Measurements from ENCODE around the gene CCDC85A. TPM values are rescaled to one million over a fixed set of nuclear protein-coding genes. Genes with fewer than 3 reads are reported as not detected.

The CCDC85A gene
- total and polyA plus RNA-seq, 2 experiments from 2014 or later, result 0.21 to 0.24 TPM

DNA sequence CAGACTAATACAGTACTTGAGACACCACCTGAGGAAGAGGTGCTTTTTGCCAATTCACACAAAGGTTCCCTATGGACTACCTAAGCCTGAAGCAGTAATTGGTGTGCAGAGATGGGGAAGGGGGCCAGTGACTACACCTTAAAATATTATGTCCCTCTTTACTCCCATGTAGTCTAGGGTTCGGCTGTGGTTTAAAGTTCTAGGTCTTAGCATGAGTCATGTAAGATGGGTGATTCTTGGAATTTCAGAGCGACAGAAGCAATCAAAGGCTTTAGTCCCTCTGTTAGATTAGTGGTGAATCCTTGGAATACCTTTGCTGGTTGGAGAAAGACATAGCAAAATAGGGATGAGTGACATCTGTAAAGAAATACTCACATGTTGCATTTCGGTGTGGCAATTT is 14.3 kb upstream of the CCDC85A start:
- H3K4me1 ChIP-seq (ENCODE audit: insufficient read depth), result no peaks in the 10 kb centered on the region
- H3K4me1 Mint-ChIP-seq, result no peaks in the 10 kb centered on the region
- TF ChIP-seq ZNF331 (CRISPR knock-in tag; IDR thresholded peaks at IDR 0.05; ENCODE audit: low read depth), result no peak
- TF ChIP-seq, protein P1, sequence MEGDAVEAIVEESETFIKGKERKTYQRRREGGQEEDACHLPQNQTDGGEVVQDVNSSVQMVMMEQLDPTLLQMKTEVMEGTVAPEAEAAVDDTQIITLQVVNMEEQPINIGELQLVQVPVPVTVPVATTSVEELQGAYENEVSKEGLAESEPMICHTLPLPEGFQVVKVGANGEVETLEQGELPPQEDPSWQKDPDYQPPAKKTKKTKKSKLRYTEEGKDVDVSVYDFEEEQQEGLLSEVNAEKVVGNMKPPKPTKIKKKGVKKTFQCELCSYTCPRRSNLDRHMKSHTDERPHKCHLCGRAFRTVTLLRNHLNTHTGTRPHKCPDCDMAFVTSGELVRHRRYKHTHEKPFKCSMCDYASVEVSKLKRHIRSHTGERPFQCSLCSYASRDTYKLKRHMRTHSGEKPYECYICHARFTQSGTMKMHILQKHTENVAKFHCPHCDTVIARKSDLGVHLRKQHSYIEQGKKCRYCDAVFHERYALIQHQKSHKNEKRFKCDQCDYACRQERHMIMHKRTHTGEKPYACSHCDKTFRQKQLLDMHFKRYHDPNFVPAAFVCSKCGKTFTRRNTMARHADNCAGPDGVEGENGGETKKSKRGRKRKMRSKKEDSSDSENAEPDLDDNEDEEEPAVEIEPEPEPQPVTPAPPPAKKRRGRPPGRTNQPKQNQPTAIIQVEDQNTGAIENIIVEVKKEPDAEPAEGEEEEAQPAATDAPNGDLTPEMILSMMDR (conservative IDR thresholded peaks at IDR 0.05; ENCODE audit: low read depth in 2 of 2), result no peak
- TF ChIP-seq STAT1 (IDR thresholded peaks at IDR 0.05; ENCODE audit: unreplicated experiment), result no peak
- no peaks in the 10 kb centered on the region for H3K9me2 ChIP-seq (ENCODE audit: insufficient read depth)
- no peak overlapping the region for H3K27ac ChIP-seq (ENCODE audit: low read depth)
- H3K79me2 ChIP-seq (replicated peaks; ENCODE audit: insufficient read depth), result no peaks in the 10 kb centered on the region
- peaks cover 6% of the 10 kb centered on the region for H3K27me3 Mint-ChIP-seq (ENCODE audit: insufficient read depth, low read depth, poor library complexity)
- ATAC-seq (no peak), DNase-seq (ENCODE audit: low spot score) (no peak)
- no peak overlapping the region for H3K27ac Mint-ChIP-seq
- no peaks in the 10 kb centered on the region; the same call in 1 of the 3 replicates for H3K36me3 Mint-ChIP-seq (ENCODE audit: low read depth)
- H3K4me2 ChIP-seq, result no peak overlapping the region
- H3K9me3 Mint-ChIP-seq, result peaks cover 3% of the 10 kb centered on the region; the same call in 1 of the 3 replicates
- H3F3A ChIP-seq (replicated peaks; ENCODE audit: low read depth), result no peaks in the 10 kb centered on the region
- no peaks in the 10 kb centered on the region for H3K36me3 ChIP-seq (ENCODE audit: insufficient read depth)
- H4K20me1 ChIP-seq (replicated peaks; ENCODE audit: insufficient read depth), result no peaks in the 10 kb centered on the region; the same call in none of the 2 replicates
- no peak overlapping the region for H3K4me3 Mint-ChIP-seq
- no peak overlapping the region for H3K4me3 ChIP-seq
- H3K27me3 ChIP-seq (ENCODE audit: insufficient read depth), result no peaks in the 10 kb centered on the region
- H2AFZ ChIP-seq, result no peak overlapping the region

DNA sequence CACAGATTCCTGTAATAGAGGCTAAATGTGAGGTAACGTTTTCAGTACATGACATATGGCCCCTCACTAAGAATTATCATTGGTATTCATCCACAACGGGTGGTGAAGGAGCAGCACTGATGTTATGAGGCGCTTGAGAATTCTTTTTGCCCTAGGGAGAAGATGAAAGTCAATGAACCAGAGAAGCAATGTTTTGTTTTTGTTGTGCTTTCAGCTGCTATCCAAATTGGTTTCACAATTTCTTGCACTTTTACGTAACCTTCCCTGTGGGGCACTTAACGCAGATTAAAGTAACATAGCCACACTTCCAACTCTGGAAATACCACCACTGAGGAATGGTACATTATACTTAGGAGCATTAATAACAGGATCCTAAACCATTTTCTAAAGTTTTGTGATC is 13.3 kb upstream of the CCDC85A start:
- Mint-ChIP-seq H3K27me3 (ENCODE audit: insufficient read depth, low read depth, poor library complexity) (peaks cover 7% of the 10 kb centered on the region), H3K27ac (no peak overlapping the region)
- H4K20me1 ChIP-seq (replicated peaks; ENCODE audit: insufficient read depth), result peaks cover 4% of the 10 kb centered on the region
- TF ChIP-seq STAT1 (IDR thresholded peaks at IDR 0.05; ENCODE audit: unreplicated experiment) (no peak), CREB1 (CRISPR knock-in tag; IDR thresholded peaks at IDR 0.05; ENCODE audit: low read depth) (no peak), EZH2 (IDR thresholded peaks at IDR 0.05; ENCODE audit: low read depth, unreplicated experiment) (no peak), POLR2AphosphoS5 (IDR thresholded peaks at IDR 0.05; ENCODE audit: low read depth) (no peak), ZNF114 (CRISPR knock-in tag; IDR thresholded peaks at IDR 0.05) (no peak), ZNF331 (CRISPR knock-in tag; IDR thresholded peaks at IDR 0.05; ENCODE audit: low read depth) (no peak), EZH2phosphoT487 (IDR thresholded peaks at IDR 0.05; ENCODE audit: unreplicated experiment) (no peak), JUNB (IDR thresholded peaks at IDR 0.05; ENCODE audit: unreplicated experiment) (no peak)
- TF ChIP-seq, protein P2, sequence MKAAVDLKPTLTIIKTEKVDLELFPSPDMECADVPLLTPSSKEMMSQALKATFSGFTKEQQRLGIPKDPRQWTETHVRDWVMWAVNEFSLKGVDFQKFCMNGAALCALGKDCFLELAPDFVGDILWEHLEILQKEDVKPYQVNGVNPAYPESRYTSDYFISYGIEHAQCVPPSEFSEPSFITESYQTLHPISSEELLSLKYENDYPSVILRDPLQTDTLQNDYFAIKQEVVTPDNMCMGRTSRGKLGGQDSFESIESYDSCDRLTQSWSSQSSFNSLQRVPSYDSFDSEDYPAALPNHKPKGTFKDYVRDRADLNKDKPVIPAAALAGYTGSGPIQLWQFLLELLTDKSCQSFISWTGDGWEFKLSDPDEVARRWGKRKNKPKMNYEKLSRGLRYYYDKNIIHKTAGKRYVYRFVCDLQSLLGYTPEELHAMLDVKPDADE (IDR thresholded peaks at IDR 0.05), result no peak
- TF ChIP-seq, protein P3, sequence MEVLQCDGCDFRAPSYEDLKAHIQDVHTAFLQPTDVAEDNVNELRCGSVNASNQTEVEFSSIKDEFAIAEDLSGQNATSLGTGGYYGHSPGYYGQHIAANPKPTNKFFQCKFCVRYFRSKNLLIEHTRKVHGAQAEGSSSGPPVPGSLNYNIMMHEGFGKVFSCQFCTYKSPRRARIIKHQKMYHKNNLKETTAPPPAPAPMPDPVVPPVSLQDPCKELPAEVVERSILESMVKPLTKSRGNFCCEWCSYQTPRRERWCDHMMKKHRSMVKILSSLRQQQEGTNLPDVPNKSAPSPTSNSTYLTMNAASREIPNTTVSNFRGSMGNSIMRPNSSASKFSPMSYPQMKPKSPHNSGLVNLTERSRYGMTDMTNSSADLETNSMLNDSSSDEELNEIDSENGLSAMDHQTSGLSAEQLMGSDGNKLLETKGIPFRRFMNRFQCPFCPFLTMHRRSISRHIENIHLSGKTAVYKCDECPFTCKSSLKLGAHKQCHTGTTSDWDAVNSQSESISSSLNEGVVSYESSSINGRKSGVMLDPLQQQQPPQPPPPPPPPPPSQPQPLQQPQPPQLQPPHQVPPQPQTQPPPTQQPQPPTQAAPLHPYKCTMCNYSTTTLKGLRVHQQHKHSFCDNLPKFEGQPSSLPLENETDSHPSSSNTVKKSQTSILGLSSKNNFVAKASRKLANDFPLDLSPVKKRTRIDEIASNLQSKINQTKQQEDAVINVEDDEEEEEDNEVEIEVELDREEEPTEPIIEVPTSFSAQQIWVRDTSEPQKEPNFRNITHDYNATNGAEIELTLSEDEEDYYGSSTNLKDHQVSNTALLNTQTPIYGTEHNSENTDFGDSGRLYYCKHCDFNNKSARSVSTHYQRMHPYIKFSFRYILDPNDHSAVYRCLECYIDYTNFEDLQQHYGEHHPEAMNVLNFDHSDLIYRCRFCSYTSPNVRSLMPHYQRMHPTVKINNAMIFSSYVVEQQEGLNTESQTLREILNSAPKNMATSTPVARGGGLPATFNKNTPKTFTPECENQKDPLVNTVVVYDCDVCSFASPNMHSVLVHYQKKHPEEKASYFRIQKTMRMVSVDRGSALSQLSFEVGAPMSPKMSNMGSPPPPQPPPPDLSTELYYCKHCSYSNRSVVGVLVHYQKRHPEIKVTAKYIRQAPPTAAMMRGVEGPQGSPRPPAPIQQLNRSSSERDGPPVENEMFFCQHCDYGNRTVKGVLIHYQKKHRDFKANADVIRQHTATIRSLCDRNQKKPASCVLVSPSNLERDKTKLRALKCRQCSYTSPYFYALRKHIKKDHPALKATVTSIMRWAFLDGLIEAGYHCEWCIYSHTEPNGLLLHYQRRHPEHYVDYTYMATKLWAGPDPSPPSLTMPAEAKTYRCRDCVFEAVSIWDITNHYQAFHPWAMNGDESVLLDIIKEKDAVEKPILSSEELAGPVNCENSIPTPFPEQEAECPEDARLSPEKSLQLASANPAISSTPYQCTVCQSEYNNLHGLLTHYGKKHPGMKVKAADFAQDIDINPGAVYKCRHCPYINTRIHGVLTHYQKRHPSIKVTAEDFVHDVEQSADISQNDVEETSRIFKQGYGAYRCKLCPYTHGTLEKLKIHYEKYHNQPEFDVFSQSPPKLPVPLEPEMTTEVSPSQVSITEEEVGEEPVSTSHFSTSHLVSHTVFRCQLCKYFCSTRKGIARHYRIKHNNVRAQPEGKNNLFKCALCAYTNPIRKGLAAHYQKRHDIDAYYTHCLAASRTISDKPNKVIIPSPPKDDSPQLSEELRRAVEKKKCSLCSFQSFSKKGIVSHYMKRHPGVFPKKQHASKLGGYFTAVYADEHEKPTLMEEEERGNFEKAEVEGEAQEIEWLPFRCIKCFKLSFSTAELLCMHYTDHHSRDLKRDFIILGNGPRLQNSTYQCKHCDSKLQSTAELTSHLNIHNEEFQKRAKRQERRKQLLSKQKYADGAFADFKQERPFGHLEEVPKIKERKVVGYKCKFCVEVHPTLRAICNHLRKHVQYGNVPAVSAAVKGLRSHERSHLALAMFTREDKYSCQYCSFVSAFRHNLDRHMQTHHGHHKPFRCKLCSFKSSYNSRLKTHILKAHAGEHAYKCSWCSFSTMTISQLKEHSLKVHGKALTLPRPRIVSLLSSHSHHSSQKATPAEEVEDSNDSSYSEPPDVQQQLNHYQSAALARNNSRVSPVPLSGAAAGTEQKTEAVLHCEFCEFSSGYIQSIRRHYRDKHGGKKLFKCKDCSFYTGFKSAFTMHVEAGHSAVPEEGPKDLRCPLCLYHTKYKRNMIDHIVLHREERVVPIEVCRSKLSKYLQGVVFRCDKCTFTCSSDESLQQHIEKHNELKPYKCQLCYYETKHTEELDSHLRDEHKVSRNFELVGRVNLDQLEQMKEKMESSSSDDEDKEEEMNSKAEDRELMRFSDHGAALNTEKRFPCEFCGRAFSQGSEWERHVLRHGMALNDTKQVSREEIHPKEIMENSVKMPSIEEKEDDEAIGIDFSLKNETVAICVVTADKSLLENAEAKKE (CRISPR knock-in tag; IDR thresholded peaks at IDR 0.05), result no peak

More for the DNA sequence above, 13.3 kb upstream of the CCDC85A start:
- H3K4me3 ChIP-seq, result no peak overlapping the region
- H3F3A ChIP-seq (replicated peaks; ENCODE audit: low read depth), result no peaks in the 10 kb centered on the region
- ATAC-seq, result no peak
- H3K36me3 ChIP-seq (ENCODE audit: insufficient read depth), result no peaks in the 10 kb centered on the region
- no peak overlapping the region for H3K27ac ChIP-seq (ENCODE audit: low read depth)
- no peak overlapping the region for H3K4me3 Mint-ChIP-seq
- H3K27me3 ChIP-seq (ENCODE audit: insufficient read depth), result peaks cover 5% of the 10 kb centered on the region; the same call in 1 of the 2 replicates
- no peaks in the 10 kb centered on the region for H3K9me2 ChIP-seq (ENCODE audit: insufficient read depth)
- H3K4me1 Mint-ChIP-seq, result no peaks in the 10 kb centered on the region
- DNase-seq (ENCODE audit: low spot score), result no peak
- no peaks in the 10 kb centered on the region for H3K79me2 ChIP-seq (replicated peaks; ENCODE audit: insufficient read depth)
- peaks cover 3% of the 10 kb centered on the region; the same call in 1 of the 3 replicates for H3K9me3 Mint-ChIP-seq
- no peaks in the 10 kb centered on the region; the same call in 1 of the 3 replicates for H3K36me3 Mint-ChIP-seq (ENCODE audit: low read depth)
- H2AFZ ChIP-seq, result no peak overlapping the region
- H3K4me1 ChIP-seq (ENCODE audit: insufficient read depth), result no peaks in the 10 kb centered on the region
- no peak overlapping the region for H3K4me2 ChIP-seq

Measured in GM23338 (cell line).